A549 (cell line): ENCODE results near the gene LRSAM1. TPM values are rescaled to one million over a fixed set of nuclear protein-coding genes. Genes with fewer than 3 reads are reported as not detected.

Source experiments
- ATAC-seq, 2 experiments: fragments of 200-7000 bp in 1 of 2; fragments of >200 bp in 1 of 2; cut with Nextera tagmentation in 1 of 2; cut with Tn5 transposase in 1 of 2; 3 replicates each; pipeline versions ENCODE4 v1.8.0 to v1.9.1; 2018 to 2020; ENCODE audit warnings: mild to moderate bottlenecking in 1 of 2, moderate library complexity in 1 of 2
- CTCF ChIA-PET: fragments of 300-600 bp; sonication (Branson Sonifier 250); formaldehyde crosslinking; extraction: SDS; loops from one replicate; lab custom pipeline; 2021; ENCODE audit warnings: antibody characterized with exemption, inconsistent platforms; lab: Yijun Ruan, JAX
- POLR2A ChIA-PET: fragments of 350-600 bp; formaldehyde crosslinking; extraction: SDS; loops from one replicate; lab custom pipeline; 2021; ENCODE audit warnings: antibody characterized with exemption, inconsistent platforms; lab: Yijun Ruan, JAX
- DNase-seq, 2 experiments: peaks; one replicate each; pipeline versions ENCODE4 v3.0.0 to v3.0.0-alpha.2; 2011 to 2016; ENCODE audit warnings: low read depth in 1 of 2, low spot score in 1 of 2
- FAIRE-seq: peaks from 2 replicates; lab custom pipeline; 2011; peaks lifted over from hg19 to GRCh38; lab: Jason Lieb, UNC
- H3K27ac ChIP-seq, 2 experiments: fragments of >200 bp; sonication (Bioruptor Twin); formaldehyde crosslinking; 3 replicates each; pipeline ENCODE4 v1.5.1; 2016 to 2017
- H3K4me1 ChIP-seq: fragments of >200 bp; sonication (Bioruptor Twin); formaldehyde crosslinking; 3 replicates; pipeline ENCODE4 v1.6.1; 2016
- H3K4me2 ChIP-seq: fragments of >200 bp; sonication (Bioruptor Twin); formaldehyde crosslinking; 3 replicates; pipeline ENCODE4 v1.6.1; 2016
- H3K4me3 ChIP-seq: fragments of >200 bp; sonication (Bioruptor Twin); formaldehyde crosslinking; 3 replicates; pipeline ENCODE4 v1.5.1; 2016
- H3K9me3 ChIP-seq: fragments of >200 bp; sonication (Bioruptor Twin); formaldehyde crosslinking; 3 replicates; pipeline ENCODE4 v1.6.1; 2016
- ATOH8 ChIP-seq: fragments of 250-450 bp; sonication (Bioruptor Pico); IDR thresholded peaks from 2 replicates; pipeline ENCODE4 v1.5.0; 2020; ENCODE audit warnings: low read depth, mild to moderate bottlenecking, moderate library complexity
- CBX2 ChIP-seq: fragments of 200-600 bp; sonication (generic); IDR thresholded peaks from 2 replicates; pipeline ENCODE4 v1.6.1; 2016; ENCODE audit warnings: low read depth, mild to moderate bottlenecking, borderline replicate concordance
- CHD4 ChIP-seq: fragments of 200-600 bp; sonication (generic); IDR thresholded peaks from 2 replicates; pipeline ENCODE4 v1.6.1; 2016; ENCODE audit warnings: antibody characterized with exemption, mild to moderate bottlenecking, borderline replicate concordance
- ESRRA ChIP-seq: fragments of 150-350 bp; IDR thresholded peaks from 2 replicates; pipeline ENCODE4 v1.6.1; 2014; ENCODE audit warnings: mild to moderate bottlenecking, low read length, borderline replicate concordance
- FOSB ChIP-seq: fragments of 250-450 bp; sonication (Bioruptor Pico); IDR thresholded peaks from 2 replicates; pipeline ENCODE4 v1.5.0; 2020; ENCODE audit warnings: mild to moderate bottlenecking, moderate library complexity
- FOSL2 ChIP-seq, 2 experiments: fragments of 450-650 bp in 1 of 2; fragments of >200 bp in 1 of 2; sonication (Bioruptor Twin) in 1 of 2; formaldehyde crosslinking; IDR thresholded peaks; 2 replicates each; pipeline versions ENCODE4 v1.5.0 to v1.6.1; 2016 to 2020; ENCODE audit warnings: mild to moderate bottlenecking in 1 of 2, moderate library complexity in 1 of 2
- HDAC2 ChIP-seq: fragments of 200-600 bp; sonication (generic); IDR thresholded peaks from 2 replicates; pipeline ENCODE4 v1.6.1; 2016
- HOXA7 ChIP-seq: fragments of 250-450 bp; sonication (Bioruptor Pico); IDR thresholded peaks from 2 replicates; pipeline ENCODE4 v1.5.0; 2020; ENCODE audit warnings: mild to moderate bottlenecking, moderate library complexity
- HOXB13 ChIP-seq: fragments of 250-450 bp; sonication (Bioruptor Pico); IDR thresholded peaks from 2 replicates; pipeline ENCODE4 v1.5.0; 2020; ENCODE audit warnings: low read depth, mild to moderate bottlenecking, moderate library complexity
- HOXB5 ChIP-seq: fragments of 250-450 bp; sonication (Bioruptor Pico); IDR thresholded peaks from 2 replicates; pipeline ENCODE4 v1.5.0; 2020; ENCODE audit warnings: mild to moderate bottlenecking, moderate library complexity
- KDM1A ChIP-seq: fragments of 200-600 bp; sonication (generic); IDR thresholded peaks from 2 replicates; pipeline ENCODE4 v1.6.1; 2016; ENCODE audit warnings: low read depth, mild to moderate bottlenecking
- KDM5A ChIP-seq: fragments of 200-600 bp; sonication (generic); IDR thresholded peaks from 2 replicates; pipeline ENCODE4 v1.6.1; 2016; ENCODE audit warnings: antibody characterized with exemption, mild to moderate bottlenecking
- MAFK ChIP-seq: fragments of 450-650 bp; IDR thresholded peaks from 2 replicates; pipeline ENCODE4 v1.6.1; 2014; ENCODE audit not compliant: partially characterized antibody
- PHF8 ChIP-seq: fragments of 200-600 bp; sonication (generic); IDR thresholded peaks from 2 replicates; pipeline ENCODE4 v1.6.1; 2016; ENCODE audit warnings: low read depth, mild to moderate bottlenecking, antibody characterized with exemption, moderate library complexity, borderline replicate concordance
- POLR2A ChIP-seq: IDR thresholded peaks from 2 replicates; pipeline ENCODE4 v1.6.1; 2012; ENCODE audit warnings: mild to moderate bottlenecking, low read length
- POLR2AphosphoS2 ChIP-seq: conservative IDR thresholded peaks from 2 replicates; pipeline ENCODE4 v1.6.1; 2012; ENCODE audit warnings: low read length, improper control_type of control experiment, inconsistent platforms
- RARB ChIP-seq: fragments of 250-450 bp; sonication (Bioruptor Pico); IDR thresholded peaks from 2 replicates; pipeline ENCODE4 v1.8.0; 2021; ENCODE audit warnings: mild to moderate bottlenecking, moderate library complexity
- RFX5 ChIP-seq: fragments of 450-650 bp; IDR thresholded peaks from 2 replicates; pipeline ENCODE4 v1.7.1; 2014; ENCODE audit warnings: antibody characterized with exemption, mild to moderate bottlenecking, moderate library complexity
- ZFP36 ChIP-seq: fragments of 450-650 bp; IDR thresholded peaks from 2 replicates; pipeline ENCODE4 v1.6.1; 2014; ENCODE audit warnings: borderline replicate concordance; ENCODE audit not compliant: partially characterized antibody
- WGBS: methylation state at CpG from one replicate; pipeline ENCODE4 v1.1.6; 2017; ENCODE audit errors: missing lambda C conversion rate; 5-methylcytosine and 5-hydroxymethylcytosine counted together
- polyA plus RNA-seq, 4 experiments: library from polyadenylated mRNA; depleted of rRNA in 3 of 4; stranded (reverse); fragments of >200 nt; fragmentation: RNase III in 1 of 4; extraction: RNeasy Plus Mini Kit Qiagen cat#74134 plus additional on column Dnase treatment in 1 of 4; gene quantifications; 2 replicates in 3 of 4; 3 replicates in 1 of 4; pipeline ENCODE4 v1.2.3, GENCODE V29; 2011 to 2017
- TF ChIP-seq, protein P1 (sequence below): fragments of 250-450 bp; sonication (Bioruptor Pico); IDR thresholded peaks from 2 replicates; pipeline ENCODE4 v1.5.0; 2021; ENCODE audit warnings: mild to moderate bottlenecking, moderate library complexity, borderline replicate concordance

The LRSAM1 gene
- polyA plus RNA-seq, 2 of the 4 experiments (the other 2 are of a cell fraction): 5.1 to 10.0 TPM

DNA sequence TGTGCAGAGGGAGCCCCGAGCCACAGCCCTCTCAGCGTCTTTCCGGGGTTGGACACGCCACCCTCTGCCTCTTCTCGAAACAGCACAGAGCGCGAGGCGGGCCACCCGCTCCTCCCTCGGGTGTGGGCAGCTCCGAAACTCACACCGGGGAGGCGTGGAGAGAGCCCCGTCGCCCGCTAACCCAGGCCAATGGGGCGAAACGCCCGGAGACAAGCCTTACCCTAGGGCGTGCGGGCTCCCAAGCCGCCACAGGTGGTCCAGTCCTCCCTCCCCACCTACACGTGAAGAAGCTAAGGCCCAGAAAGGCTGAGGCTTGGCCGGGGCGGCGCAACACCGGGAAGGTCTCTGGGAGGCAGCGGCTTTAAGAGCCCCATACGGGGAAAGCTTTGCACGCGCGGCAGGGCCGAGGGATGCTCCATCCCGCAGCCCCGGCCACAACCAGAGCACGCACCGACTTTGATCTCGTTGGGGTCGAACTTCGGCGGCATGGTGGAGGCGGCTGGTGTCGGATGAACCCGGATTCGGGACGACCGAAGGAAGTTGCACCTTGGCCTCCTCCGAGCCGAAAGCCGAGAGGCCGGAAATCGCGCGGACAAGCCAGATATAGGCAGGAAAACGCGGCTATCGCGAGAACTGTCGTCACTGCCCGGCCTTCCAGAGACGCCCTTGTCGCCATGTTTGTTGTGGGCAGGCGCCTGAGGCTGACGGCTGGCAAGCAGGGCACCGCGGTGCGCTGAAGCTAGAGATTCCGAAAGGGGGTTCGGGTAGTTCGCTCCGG is at the start of gene LRSAM1, which contains the start of gene RPL12 (continued):
- no peak for TF ChIP-seq KDM1A
- TF ChIP-seq KDM5A: no peak
- no peak for TF ChIP-seq FOSL2 (IDR thresholded peaks at IDR 0.05)
- TF ChIP-seq FOSL2 (CRISPR knock-in tag; IDR thresholded peaks at IDR 0.05): no peak
- TF ChIP-seq PHF8: peak; percentile 90
- TF ChIP-seq HOXB13: no peak

- peaks cover 6% of the 10 kb centered on the region; the same call in 1 of the 3 replicates for H3K4me1 ChIP-seq
- ChIA-PET POLR2A (interaction anchor here (1.0 kb wide), 1 partner anchor 22 kb away, joined by 3 read pairs; no protein-coding TSS in a partner anchor), CTCF (interaction anchor here (0.9 to 3.5 kb wide), 4 partner anchors 13 to 462 kb away, joined by 3 to 13 read pairs (median 4); no protein-coding TSS in a partner anchor)
- H3K9me3 ChIP-seq: no peaks in the 10 kb centered on the region
- H3K4me2 ChIP-seq: no peak overlapping the region
- H3K27ac ChIP-seq: no peak overlapping the region
- no peak for ATAC-seq
- TF ChIP-seq POLR2AphosphoS2 (no peak), KDM5A (no peak), MAFK (peak; percentile 86)
- no peak for DNase-seq
- H3K4me3 ChIP-seq: no peak overlapping the region
- whole genome bisulfite sequencing: 85% methylated on average over 10 of the region's 18 CpGs
- no peak for FAIRE-seq
Observed at GRCh38 chr9:127402401-127403090, 48.8 kb upstream of the LRSAM1 start.

DNA sequence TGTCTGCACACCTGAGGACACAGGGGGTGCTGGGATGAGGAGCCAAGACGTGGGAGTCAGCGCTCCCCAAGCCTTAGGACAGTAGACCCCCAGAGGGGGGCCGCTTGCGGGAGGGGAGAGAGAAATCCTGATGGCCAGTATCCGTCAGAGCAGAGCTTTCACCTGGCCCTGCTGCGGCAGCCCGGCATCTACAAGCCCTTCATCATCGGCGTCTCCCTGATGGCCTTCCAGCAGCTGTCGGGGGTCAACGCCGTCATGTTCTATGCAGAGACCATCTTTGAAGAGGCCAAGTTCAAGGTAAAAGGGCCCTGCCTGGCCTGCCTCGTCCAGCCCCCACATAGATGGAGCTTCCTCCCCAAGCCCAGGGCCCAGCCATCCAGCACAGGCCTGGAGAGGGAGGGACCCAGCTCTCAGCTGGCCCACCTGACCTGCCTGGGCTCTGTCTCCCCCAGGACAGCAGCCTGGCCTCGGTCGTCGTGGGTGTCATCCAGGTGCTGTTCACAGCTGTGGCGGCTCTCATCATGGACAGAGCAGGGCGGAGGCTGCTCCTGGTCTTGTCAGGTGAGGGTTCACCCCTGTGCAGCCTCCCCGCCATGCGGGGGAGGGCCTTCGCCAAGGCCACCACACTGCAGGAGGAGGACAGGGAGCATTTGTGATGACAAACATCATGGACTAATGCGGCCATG is 47.7 kb upstream of the LRSAM1 start:
- FAIRE-seq (no peak), ATAC-seq (no peak), DNase-seq (no peak)
- Histone ChIP-seq H3K9me3 (no peaks in the 10 kb centered on the region), H3K4me3 (no peak overlapping the region), H3K4me1 (peaks cover under 1% of the 10 kb centered on the region; the same call in 1 of the 3 replicates), H3K27ac (no peak overlapping the region), H3K4me2 (no peak overlapping the region)
- 83% methylated on average over 21 of the region's 22 CpGs for WGBS
- TF ChIP-seq POLR2AphosphoS2: no peak
- no peak for TF ChIP-seq RARB (CRISPR knock-in tag)
- TF ChIP-seq, protein P1, sequence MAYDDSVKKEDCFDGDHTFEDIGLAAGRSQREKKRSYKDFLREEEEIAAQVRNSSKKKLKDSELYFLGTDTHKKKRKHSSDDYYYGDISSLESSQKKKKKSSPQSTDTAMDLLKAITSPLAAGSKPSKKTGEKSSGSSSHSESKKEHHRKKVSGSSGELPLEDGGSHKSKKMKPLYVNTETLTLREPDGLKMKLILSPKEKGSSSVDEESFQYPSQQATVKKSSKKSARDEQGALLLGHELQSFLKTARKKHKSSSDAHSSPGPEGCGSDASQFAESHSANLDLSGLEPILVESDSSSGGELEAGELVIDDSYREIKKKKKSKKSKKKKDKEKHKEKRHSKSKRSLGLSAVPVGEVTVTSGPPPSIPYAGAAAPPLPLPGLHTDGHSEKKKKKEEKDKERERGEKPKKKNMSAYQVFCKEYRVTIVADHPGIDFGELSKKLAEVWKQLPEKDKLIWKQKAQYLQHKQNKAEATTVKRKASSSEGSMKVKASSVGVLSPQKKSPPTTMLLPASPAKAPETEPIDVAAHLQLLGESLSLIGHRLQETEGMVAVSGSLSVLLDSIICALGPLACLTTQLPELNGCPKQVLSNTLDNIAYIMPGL (CRISPR knock-in tag): no peak
- CTCF ChIA-PET: interaction anchor here (0.9 to 3.5 kb wide), 4 partner anchors 15 to 463 kb away, joined by 3 to 13 read pairs (median 4); no protein-coding TSS in a partner anchor
- POLR2A ChIA-PET: no interaction called here

DNA sequence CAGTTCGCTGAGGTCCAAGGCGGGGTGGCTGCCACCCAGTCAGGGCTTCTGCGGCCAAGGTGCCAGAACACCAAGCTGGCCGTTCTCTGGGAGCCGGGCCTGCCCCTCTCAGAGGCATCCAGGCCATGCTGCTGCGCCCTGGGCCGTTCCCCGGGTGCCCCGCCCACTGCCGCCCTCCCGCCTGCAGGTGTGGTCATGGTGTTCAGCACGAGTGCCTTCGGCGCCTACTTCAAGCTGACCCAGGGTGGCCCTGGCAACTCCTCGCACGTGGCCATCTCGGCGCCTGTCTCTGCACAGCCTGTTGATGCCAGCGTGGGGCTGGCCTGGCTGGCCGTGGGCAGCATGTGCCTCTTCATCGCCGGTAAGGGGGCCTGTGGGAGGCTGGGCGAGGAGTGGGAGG is 46.7 kb upstream of the LRSAM1 start:
- WGBS: 91% methylated on average over 19 of the region's 23 CpGs
- CTCF ChIA-PET: interaction anchor here (1.0 to 1.1 kb wide), 3 partner anchors 14 to 439 kb away, joined by 3 read pairs; no protein-coding TSS in a partner anchor
- Histone ChIP-seq H3K9me3 (no peaks in the 10 kb centered on the region), H3K27ac (no peak overlapping the region), H3K4me1 (no peaks in the 10 kb centered on the region), H3K4me3 (no peak overlapping the region), H3K4me2 (no peak overlapping the region)
- TF ChIP-seq RFX5 (no peak), CBX2 (no peak), HOXA7 (CRISPR knock-in tag) (no peak), HOXB5 (CRISPR knock-in tag) (no peak), ATOH8 (CRISPR knock-in tag) (no peak), FOSB (CRISPR knock-in tag) (no peak), ZFP36 (no peak), PHF8 (no peak), KDM5A (no peak), CHD4 (no peak), POLR2A (no peak), ESRRA (no peak), HDAC2 (no peak)
- TF ChIP-seq, protein P1 (CRISPR knock-in tag): no peak
- POLR2A ChIA-PET: no interaction called here
- ATAC-seq: no peak
- DNase-seq: no peak
- no peak for FAIRE-seq
